HepG2 (cell line): Measurements from ENCODE around the gene GMEB1.

Source experiments
- EED ChIP-seq: sonication (generic); formaldehyde crosslinking; IDR thresholded peaks from 2 replicates; pipeline ENCODE4 v1.5.0; 2020; ENCODE audit warnings: mild to moderate bottlenecking, missing genetic modification reagents
- GABPA ChIP-seq, 2 experiments: IDR thresholded peaks; 2 replicates each; pipeline ENCODE4 v1.6.1; 2011 to 2016; ENCODE audit warnings: low read depth in 2 of 2, low read length in 1 of 2, missing biosample characterization in 1 of 2, missing genetic modification characterization in 1 of 2
- MXI1 ChIP-seq: IDR thresholded peaks from 3 replicates; pipeline ENCODE4 v1.6.1; 2012; ENCODE audit warnings: low read depth, low read length, inconsistent platforms, borderline replicate concordance
- REST ChIP-seq, 2 experiments: IDR thresholded peaks; 2 replicates each; pipeline ENCODE4 v1.6.1; 2011 to 2012; ENCODE audit warnings: low read length in 2 of 2, borderline replicate concordance in 1 of 2, low read depth in 1 of 2, mild to moderate bottlenecking in 1 of 2, moderate library complexity in 1 of 2
- ZNF567 ChIP-seq: sonication (generic); formaldehyde crosslinking; IDR thresholded peaks from 2 replicates; pipeline ENCODE4 v1.8.1; 2023; ENCODE audit warnings: mild to moderate bottlenecking, missing genetic modification reagents, borderline replicate concordance

- TF ChIP-seq GABPA (IDR thresholded peaks at IDR 0.05; ENCODE audit: low read depth, low read length) (peak; percentile 44), GABPA (CRISPR knock-in tag; IDR thresholded peaks at IDR 0.05; ENCODE audit: low read depth) (peak; percentile 79), EED (0 out of 2 replicates have a peak, but pooled peaks have one; percentile 51), REST (IDR thresholded peaks at IDR 0.05; ENCODE audit: borderline replicate concordance in 1 of 2, low read depth in 1 of 2, low read length in 2 of 2) (no peak; a peak in 1 of 4 replicates), MXI1 (peak; percentile 91; the same call in 2 of the 3 replicates), ZNF567 (CRISPR knock-in tag) (no peak)
Measured at GRCh38 chr1:28736450-28737306, 68.1 kb downstream of the GMEB1 start, which contains the start of gene YTHDF2.
